Measurements from ENCODE around the gene FAM200A.
"Not testable (repeated sequence)": the region's sequence is repeated elsewhere in the genome, so short reads cannot be mapped to it uniquely, and the experiment has no call there.

Gene FAM200A

DNA sequence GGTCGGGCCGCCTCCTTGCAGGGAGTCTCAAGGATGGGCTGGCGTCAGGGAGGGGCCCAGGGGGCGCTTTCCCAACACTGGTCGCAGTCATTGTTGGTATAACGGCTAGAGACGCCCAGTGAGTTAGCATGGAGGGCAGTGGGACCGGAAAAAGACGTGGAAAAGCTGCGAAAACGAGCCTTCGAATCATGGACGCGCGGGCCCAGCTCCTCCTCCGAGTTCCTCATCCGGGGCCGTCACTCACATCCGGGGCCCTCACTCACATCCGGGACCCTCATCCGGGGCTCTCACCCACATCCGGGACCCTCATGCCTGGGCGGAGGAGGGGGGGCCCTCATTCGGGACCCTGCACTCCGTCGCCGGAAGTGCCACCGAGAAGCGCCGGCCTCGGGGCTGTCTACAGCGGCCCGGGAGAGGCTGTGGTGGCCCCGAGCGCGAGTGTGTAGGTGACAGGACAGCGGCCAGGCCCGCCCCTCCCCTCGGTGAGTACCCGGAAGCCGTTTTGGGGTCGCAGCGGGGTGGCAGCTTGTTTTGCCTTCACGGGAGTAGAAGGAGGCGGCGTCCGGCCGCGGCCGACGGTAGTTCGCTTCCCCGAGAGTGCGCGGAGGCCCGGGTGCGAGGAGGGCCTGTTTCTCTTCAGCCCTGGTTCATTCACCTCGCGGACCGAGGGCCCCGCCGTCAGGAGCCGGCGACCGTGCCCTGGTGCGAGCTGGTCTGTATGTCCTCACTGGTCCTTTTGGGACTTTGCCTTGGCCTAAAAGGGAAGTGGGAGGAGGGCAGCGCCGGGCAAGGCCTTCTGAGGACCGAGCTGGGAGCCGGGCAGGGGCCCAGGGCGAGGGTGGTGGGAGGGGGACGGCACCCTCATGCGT lies 6.6 kb upstream of the FAM200A start, which contains the start of gene ZNF655:
TSS of gene ZNF655 (plus strand) at position 337 of the 869 bp plus-strand sequence. CDS start 1,918 bp downstream, outside the sequence.
- DNase-seq = peak; percentile 96

- no peak for DNase-seq
These were observed 6.0 kb upstream of the FAM200A start for GRCh38 chr7:99557940-99558305.

DNA sequence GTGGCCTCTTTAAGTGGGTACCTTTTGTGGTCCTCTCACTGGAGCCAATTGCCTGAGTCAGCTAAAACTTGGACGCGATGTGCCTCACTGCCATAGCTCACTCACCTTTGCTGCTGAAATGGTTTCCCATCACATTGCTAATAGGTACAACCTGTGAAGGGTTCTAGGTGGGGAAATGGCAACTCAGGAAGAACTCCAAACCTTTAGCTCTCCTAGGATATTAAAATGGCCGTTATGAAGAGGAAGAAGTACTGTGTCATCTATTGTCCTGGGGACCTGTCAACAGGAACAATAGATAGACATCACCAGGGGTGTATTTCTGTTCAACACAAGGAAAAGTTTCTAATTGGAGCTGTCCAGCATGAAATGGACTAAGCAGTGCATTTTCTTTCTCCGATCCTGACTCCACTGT lies 5.3 kb upstream of the FAM200A start:
- DNase-seq = no peak

- DNase-seq = no peak
These were observed 3.0 kb upstream of the FAM200A start for GRCh38 chr7:99554939-99555338.

- no peak for DNase-seq
These were observed 1.1 kb upstream of the FAM200A start for GRCh38 chr7:99553039-99553438.

GRCh38 chr7:99551334-99551733 lies 580 bp downstream of the FAM200A start:
- DNase-seq = no peak

GRCh38 chr7:99549545-99549944 lies 2.4 kb downstream of the FAM200A start:
- not testable (repeated sequence) for DNase-seq

GRCh38 chr7:99545308-99545707 lies 6.6 kb downstream of the FAM200A start:
- DNase-seq = not testable (repeated sequence)

DNA sequence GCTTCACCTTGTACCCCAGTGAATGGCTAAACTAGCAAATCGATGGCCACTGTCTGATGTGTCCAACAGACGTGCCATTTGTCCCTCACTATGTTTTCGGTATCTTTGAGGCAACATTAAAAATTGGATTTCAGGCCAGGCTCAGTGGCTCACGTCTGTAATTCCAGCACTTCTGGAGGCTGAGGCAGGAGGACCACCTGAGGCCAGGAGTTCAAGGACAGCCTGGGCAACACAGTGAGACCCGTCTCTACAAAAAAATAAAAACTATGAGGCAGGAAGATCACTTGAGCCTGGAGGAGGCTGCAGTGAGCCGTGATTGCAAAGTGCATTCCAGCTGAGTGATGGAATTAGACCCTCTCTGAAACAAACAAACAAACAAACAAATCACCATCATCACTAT lies 8.0 kb downstream of the FAM200A start:
- no peak for DNase-seq

DNA sequence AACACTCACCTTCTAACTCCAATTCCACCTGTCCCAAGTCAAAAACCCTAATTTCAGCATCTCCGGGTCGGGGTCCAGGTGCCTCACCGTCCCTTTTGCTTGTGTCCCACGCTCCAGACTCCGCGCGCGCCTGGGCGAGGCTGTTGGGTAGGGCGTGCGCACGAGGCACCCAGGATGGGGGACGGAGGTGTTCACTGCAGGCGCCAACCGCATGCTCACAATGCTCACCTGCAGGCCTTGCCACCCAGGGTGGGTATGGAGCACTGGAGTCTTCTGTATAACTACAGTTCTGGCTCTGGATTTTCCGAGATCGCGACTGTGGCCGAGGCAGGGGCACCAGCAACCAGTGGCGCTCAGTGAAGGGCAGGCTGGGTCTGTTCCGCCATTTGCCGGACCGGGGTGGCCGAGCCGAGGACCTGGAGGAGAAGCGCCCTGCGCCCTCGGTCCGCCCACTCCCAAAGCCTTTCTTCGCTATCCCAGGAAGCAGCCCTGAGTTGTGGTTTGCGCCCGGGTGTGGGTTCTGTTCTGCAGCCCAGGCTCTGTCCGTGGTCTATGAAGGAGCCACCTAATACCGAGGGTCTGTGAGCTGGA lies 8.7 kb downstream of the FAM200A start:
- DNase-seq = no peak

GRCh38 chr7:99541212-99541611 lies 10.7 kb downstream of the FAM200A start:
- no peak for DNase-seq

DNA sequence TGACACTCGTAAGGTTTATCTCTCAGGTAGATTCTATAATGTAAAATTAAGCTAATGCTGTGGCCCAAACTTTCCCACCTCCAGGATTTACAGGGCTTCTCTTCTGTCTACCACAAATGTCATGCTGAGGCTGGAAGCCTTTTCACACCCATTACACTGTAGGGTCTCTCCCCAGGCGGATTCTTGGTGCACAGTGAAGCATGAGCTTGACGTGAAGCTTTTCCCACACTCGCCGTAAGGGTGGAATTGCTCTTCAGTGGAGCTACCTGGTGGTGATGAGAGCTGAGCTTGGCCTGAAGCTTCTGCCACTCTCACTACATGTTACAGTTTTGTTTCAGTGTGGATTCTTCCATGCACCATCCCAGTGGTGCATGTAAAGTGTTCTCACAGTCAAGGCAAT lies 11.4 kb downstream of the FAM200A start:
- DNase-seq = no peak

DNA sequence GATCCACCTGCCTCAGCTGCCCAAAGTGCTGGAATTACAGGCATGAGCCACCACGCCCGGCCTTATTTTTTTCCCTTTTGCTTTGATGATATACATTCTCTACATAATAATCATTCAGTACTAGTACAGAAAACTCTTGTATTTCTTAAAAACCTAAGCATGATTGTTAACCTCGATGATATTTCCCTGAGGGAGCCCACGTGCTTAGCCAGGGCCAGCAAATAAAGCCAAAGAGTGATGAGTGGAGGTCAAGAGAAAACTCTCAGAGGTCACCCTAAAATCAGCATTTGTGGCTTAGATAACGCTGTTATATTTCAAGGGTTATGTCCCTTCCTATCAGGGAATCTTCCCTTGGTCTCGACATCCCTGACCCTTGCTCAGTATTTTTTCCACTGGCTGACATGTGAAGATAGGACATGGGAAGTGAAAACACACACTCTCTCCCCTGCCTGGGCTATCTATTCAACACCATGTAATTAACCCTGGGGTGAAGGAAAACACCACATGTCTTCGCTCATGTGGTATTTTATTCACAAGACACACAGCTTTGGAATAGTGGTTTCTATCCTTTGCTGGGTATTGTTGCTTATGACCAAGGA lies 12.6 kb downstream of the FAM200A start:
- DNase-seq = no peak

DNA sequence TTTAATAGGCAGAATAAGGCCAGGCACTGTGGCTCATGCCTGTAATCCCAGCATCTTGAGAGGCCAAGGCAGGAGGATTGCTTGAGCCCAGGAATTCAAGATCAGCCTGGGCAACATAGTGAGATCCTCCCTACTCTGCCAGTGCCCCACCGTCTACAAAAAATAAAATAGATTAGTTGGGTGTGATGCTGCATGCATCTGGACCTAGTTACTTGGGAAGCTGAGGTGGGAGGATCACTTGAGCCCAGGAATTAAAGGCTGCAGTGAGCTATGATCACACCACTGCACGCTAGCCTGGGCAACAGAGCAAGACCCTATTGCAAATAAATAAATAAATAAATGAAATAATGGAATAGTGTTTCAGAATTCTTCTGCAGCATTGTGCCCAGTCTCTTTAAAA lies 16.2 kb downstream of the FAM200A start:
- DNase-seq = no peak

DNA sequence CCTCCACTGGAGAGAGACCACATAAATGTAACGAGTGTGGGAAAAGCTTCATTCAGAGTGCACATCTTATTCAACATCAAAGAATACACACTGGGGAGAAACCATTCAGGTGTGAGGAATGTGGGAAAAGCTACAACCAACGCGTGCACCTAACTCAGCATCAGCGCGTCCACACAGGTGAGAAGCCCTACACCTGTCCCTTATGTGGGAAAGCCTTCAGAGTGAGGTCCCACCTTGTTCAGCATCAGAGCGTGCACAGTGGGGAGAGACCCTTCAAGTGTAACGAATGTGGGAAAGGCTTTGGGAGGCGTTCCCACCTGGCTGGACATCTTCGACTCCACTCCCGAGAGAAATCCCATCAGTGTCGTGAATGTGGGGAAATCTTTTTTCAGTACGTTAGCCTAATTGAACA lies 20.6 kb downstream of the FAM200A start:
- DNase-seq = no peak

- no peak for DNase-seq
These were observed 26.0 kb downstream of the FAM200A start for GRCh38 chr7:99525713-99526440.

DNA sequence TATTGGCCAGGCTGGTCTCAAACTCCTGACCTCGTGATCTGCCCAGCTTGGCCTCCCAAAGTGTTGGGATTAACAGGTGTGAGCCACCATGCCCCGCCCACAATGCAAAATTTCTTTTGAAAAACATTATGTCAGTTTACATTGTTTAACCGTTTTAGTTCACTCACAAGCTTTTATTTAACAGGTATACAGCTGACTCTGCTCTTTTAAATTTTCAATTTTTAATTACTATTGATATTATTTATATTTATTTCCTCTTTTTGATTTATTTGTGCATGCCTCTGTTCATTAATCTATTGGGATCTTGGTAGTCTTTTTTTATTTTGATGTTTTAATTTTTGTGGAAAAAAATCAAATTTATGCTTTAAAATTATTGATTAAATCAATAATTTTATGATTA lies 30.5 kb downstream of the FAM200A start:
- DNase-seq = no peak

DNA sequence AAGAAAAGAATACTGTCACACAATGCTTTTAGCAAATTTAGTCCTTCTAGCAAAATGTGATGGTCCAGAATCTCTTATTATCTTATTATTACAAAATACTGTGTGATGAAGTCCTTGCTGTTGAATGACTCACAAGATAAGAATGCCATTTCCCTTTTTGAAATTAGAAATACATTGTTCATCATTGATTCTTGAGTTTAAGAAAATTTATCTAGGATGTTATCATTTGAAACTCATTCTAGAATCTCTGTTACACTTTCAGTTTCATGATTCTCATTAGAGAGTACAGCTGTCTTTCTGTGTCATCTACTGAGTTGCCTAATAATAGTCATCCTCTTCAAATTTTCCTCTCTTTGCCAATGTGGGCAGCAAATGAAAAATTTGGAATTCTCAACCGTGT lies 37.9 kb downstream of the FAM200A start:
- no peak for DNase-seq

DNA sequence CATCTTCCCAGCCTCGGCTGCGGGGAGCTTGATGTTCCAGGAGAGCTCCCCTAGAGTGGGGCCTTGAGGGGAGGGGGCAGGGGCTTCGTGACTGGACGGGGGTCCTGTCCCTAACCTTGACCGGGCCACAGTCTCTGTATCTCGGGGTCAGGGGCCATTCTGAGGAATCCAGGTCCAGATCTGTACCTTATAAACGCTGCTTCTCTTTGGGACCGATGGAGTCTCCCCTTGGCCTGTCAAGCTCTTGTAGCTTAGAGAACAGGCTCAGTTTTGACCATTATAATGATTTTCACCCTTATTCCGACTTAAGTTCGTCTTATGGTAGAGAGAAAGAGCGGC lies 46.6 kb downstream of the FAM200A start:
- DNase-seq = no peak

GRCh38 chr7:99504603-99505323 lies 47.2 kb downstream of the FAM200A start, which contains the start of gene ZKSCAN5:
TSS of gene ZKSCAN5 (plus strand) at chr7:99504662. CDS start at chr7:99506045, 1,383 bp downstream.
- DNase-seq = peak; percentile 96 to 98

DNA sequence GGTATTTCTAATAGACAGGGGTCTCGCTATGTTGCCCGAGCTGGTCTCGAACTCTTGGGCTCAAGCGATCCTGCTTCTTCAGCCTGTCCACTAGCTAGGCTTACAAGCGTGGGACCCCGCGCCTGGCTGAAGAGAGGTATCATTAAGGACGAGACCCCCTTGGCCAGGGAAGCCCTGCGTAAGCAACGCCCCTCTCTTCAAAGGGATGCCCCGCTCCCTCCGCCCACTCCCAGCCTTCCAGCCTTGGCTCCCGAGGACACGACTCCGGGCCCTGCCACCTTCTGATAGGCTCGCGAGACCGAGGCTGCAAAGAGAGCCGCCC lies 47.7 kb downstream of the FAM200A start:
- peak; percentile 98 to 99 for DNase-seq

DNA sequence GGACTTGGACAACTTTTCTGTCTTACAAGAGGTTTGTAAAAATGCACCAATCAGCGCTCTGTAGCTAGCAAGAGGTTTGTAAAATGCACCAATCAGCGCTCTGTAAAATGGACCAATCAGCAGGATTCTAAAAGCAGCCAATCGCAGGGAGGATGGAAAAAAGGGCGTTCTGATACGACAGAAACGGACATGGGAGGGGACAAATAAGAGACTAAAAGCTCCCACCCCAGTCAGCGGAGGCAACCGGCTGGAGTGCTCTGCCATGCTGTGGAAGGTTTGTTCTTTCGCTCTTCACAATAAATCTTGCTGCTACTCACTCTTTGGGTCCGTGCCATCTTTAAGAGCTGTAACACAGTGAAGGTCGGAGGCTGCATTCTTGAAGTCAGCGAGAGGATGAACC lies 50.7 kb downstream of the FAM200A start:
- DNase-seq = not testable (repeated sequence)

DNA sequence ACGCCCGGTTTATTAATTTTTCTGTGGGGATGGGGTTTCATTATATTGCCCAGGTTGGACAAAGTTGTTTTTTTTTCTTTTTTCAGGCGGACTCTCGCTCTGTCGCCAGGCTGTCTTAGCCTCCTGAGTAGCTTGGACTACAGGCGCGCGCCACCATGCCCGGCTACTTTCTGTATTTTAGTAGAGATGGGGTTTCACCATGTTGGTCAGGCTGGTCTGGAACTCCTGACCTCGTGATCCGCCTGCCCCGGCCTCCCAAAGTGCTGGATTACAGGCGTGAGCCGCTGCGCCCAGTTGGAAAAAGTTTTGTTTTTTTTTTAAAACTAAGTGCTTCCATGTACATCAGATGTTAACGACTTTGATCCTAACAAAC lies 51.3 kb downstream of the FAM200A start:
- no peak for DNase-seq

All from NCI-H1930 (cell line).